Neuronal stem cell (in vitro differentiated cells): ENCODE measurements around the gene TARS1.
"Not testable (repeated sequence)": the region's sequence is repeated elsewhere in the genome, so short reads cannot be mapped to it uniquely, and the experiment has no call there.

Experiments
- DNase-seq: peaks from one replicate; pipeline ENCODE4 v3.0.0-alpha.2; 2013; ENCODE audit warnings: low spot score
- H2AFZ ChIP-seq: one replicate; pipeline ENCODE4 v1.6.1; 2013; ENCODE audit warnings: mild to moderate bottlenecking, low read length, inconsistent platforms
- H2AK5ac ChIP-seq: 2 replicates; pipeline ENCODE4 v1.6.1; 2013; ENCODE audit warnings: low read depth, mild to moderate bottlenecking, inconsistent platforms, low read length, moderate library complexity, mixed read lengths
- H2BK120ac ChIP-seq: 2 replicates; pipeline ENCODE4 v1.6.1; 2013; ENCODE audit warnings: low read depth, mild to moderate bottlenecking, inconsistent platforms, low read length, moderate library complexity, mixed read lengths
- H2BK12ac ChIP-seq: one replicate; pipeline ENCODE4 v1.6.1; 2013; ENCODE audit warnings: low read length, inconsistent platforms
- H2BK15ac ChIP-seq: 2 replicates; pipeline ENCODE4 v1.6.1; 2013; ENCODE audit warnings: mild to moderate bottlenecking, low read length, inconsistent platforms, mixed read lengths
- H2BK5ac ChIP-seq: one replicate; pipeline ENCODE4 v1.6.1; 2013; ENCODE audit warnings: inconsistent platforms, mild to moderate bottlenecking, low read length, moderate library complexity
- H3K14ac ChIP-seq: one replicate; pipeline ENCODE4 v1.6.1; 2013; ENCODE audit warnings: low read length, inconsistent platforms
- H3K18ac ChIP-seq: 2 replicates; pipeline ENCODE4 v1.6.1; 2013; ENCODE audit warnings: low read length, inconsistent platforms
- H3K23ac ChIP-seq: 2 replicates; pipeline ENCODE4 v1.6.1; 2013; ENCODE audit warnings: low read depth, mild to moderate bottlenecking, mixed read lengths, low read length, inconsistent platforms; ENCODE audit not compliant: poor library complexity
- H3K27ac ChIP-seq: replicated peaks from 3 replicates; pipeline ENCODE4 v1.5.1; 2013; ENCODE audit warnings: low read length, inconsistent platforms
- H3K27me3 ChIP-seq, 3 experiments: 2 replicates each; pipeline ENCODE4 v1.6.1; 2013; ENCODE audit warnings: low read length in 3 of 3, mild to moderate bottlenecking in 2 of 3, inconsistent platforms in 1 of 3, low read depth in 1 of 3, mixed read lengths in 1 of 3, moderate library complexity in 1 of 3; ENCODE audit not compliant: control insufficient read depth in 3 of 3, insufficient read depth in 3 of 3
- H3K36me3 ChIP-seq, 2 donors: replicated peaks in 1 of 2; 2 replicates each; pipeline ENCODE4 v1.6.1; 2013; ENCODE audit warnings: low read length in 2 of 2; ENCODE audit not compliant: control insufficient read depth in 2 of 2, insufficient read depth in 2 of 2
- H3K4ac ChIP-seq: 2 replicates; pipeline ENCODE4 v1.6.1; 2013; ENCODE audit warnings: inconsistent platforms, mild to moderate bottlenecking, low read length, moderate library complexity
- H3K4me1 ChIP-seq, 2 donors: 1 replicate in 1 of 2; 2 replicates in 1 of 2; pipeline ENCODE4 v1.6.1; 2013; ENCODE audit warnings: low read length in 2 of 2, low read depth in 1 of 2; ENCODE audit not compliant: control insufficient read depth in 2 of 2, insufficient read depth in 1 of 2
- H3K4me2 ChIP-seq: one replicate; pipeline ENCODE4 v1.6.1; 2013; ENCODE audit warnings: mild to moderate bottlenecking, low read length, inconsistent platforms; ENCODE audit not compliant: insufficient read depth, poor library complexity, severe bottlenecking
- H3K4me3 ChIP-seq, 2 donors: 2 replicates each; pipeline ENCODE4 v1.5.1; 2013; ENCODE audit warnings: low read length in 2 of 2, mild to moderate bottlenecking in 2 of 2, inconsistent platforms in 1 of 2, moderate library complexity in 1 of 2
- H3K79me1 ChIP-seq: one replicate; pipeline ENCODE4 v1.6.1; 2013; ENCODE audit warnings: low read depth, mild to moderate bottlenecking, inconsistent platforms, low read length, moderate library complexity
- H3K9ac ChIP-seq: one replicate; pipeline ENCODE4 v1.6.1; 2013; ENCODE audit warnings: mild to moderate bottlenecking, low read depth, low read length, inconsistent platforms; ENCODE audit not compliant: poor library complexity
- H3K9me3 ChIP-seq, 2 donors: replicated peaks in 1 of 2; 2 replicates each; pipeline versions ENCODE3 to v1.6.1; 2013; ENCODE audit warnings: low read length in 2 of 2, mild to moderate bottlenecking in 2 of 2, inconsistent platforms in 1 of 2, low read depth in 1 of 2, mixed read lengths in 1 of 2, moderate library complexity in 1 of 2; ENCODE audit not compliant: control insufficient read depth in 2 of 2, insufficient read depth in 1 of 2
- H4K8ac ChIP-seq: one replicate; pipeline ENCODE4 v1.6.1; 2013; ENCODE audit warnings: low read depth, mild to moderate bottlenecking, inconsistent platforms, low read length, moderate library complexity
- H4K91ac ChIP-seq: one replicate; pipeline ENCODE4 v1.6.1; 2013; ENCODE audit warnings: low read length, low read depth, mild to moderate bottlenecking, inconsistent platforms; ENCODE audit not compliant: poor library complexity
- WGBS, 2 donors: extraction: QIAGEN DNeasy Blood & Tissue Kit; methylation state at CpG; one replicate each; pipeline ENCODE4 v1.1.7; 2013; ENCODE audit warnings: missing lambda C conversion rate in 2 of 2, mixed read lengths in 1 of 2; ENCODE audit not compliant: insufficient read length in 2 of 2, insufficient replicate concordance in 1 of 2; ENCODE audit errors: extremely low coverage in 2 of 2; 5-methylcytosine and 5-hydroxymethylcytosine counted together

TARS1 gene

DNA sequence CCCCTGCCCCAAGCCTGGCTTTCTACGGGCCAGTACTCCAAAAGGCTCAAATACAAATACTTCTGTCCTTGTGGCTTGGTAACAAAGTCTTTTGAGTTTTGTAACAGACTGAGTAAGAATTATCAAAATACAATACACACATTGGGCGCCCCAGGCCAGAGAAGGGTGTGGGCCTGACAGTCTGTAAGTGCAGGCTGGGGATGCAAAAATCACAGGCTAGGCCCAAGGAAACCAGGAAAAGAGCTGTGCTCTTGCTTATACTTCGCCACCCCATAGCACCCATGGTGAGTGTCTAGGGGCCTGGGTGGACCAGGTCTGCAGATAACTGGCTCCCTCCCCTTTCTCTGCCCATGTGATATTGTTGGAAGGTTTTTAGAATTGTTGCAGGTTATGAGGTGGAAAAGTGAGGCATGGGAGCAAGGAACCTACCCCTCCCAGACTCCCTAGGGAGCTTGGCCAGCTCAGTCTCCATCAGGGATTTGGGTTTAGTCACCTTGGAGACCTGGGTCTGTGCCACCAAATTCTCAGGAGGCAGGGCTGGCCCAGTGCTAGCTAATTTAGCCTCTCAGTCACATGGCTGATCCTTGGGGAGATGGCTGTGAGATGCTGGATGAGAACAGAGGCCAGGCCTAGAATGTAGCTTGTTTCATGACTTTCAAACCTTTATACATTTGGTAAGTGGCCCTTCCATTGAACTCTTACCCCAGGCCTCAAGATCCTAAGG is 72.9 kb downstream of the TARS1 start:
- H3K36me3 ChIP-seq: no peaks in the 10 kb centered on the region
- no peak overlapping the region for H3K18ac ChIP-seq
- H3K4ac ChIP-seq: no peak overlapping the region
- H3K23ac ChIP-seq: no peak overlapping the region
- H4K91ac ChIP-seq: no peak overlapping the region
- H3K9ac ChIP-seq: no peak overlapping the region
- H2AK5ac ChIP-seq: no peak overlapping the region
- no peak overlapping the region for H4K8ac ChIP-seq
- no peak overlapping the region for H3K27ac ChIP-seq
- no peak overlapping the region for H2BK15ac ChIP-seq
- H3K4me1 ChIP-seq: peaks cover 0 to 4% of the 10 kb centered on the region in 2 donors
- H3K4me2 ChIP-seq: no peak overlapping the region
- H3K4me3 ChIP-seq: no peak overlapping the region
- no peaks in the 10 kb centered on the region for H3K27me3 ChIP-seq
- no peak overlapping the region for H2AFZ ChIP-seq
- H3K9me3 ChIP-seq: no peaks in the 10 kb centered on the region
- H2BK120ac ChIP-seq: no peak overlapping the region
- H3K79me1 ChIP-seq: no peaks in the 10 kb centered on the region
- no peak overlapping the region for H3K14ac ChIP-seq
- H2BK12ac ChIP-seq: no peak overlapping the region
- no peak overlapping the region for H2BK5ac ChIP-seq
- DNase-seq: no peak
- WGBS, 2 donors: no CpG with 5 or more reads among the region's 3 CpGs

DNA sequence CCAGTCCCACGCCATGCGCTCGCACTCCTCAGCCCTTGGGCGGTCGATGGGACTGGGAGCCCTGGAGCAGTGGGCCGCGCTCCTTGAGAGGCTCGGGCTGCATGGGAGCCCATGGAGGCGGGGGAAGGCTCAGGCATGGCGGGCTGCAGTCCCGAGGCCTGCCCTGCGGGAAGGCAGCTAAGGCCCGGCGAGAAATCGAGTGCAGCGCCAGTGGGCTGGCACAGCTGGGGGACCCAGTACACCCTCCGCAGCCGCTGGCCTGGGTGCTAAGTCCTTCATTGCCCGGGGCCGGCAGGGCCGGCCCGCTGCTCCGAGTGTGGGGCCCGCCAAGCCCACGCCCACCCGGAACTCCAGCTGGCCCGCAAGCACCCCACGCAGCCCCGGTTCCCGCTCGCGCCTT is 74.6 kb downstream of the TARS1 start:
- not testable (repeated sequence) for DNase-seq, H3K4me3 ChIP-seq, H3K23ac ChIP-seq, H3K4me2 ChIP-seq, H3K14ac ChIP-seq, H2AK5ac ChIP-seq, H3K4me1 ChIP-seq, H4K8ac ChIP-seq, H3K18ac ChIP-seq, H2BK120ac ChIP-seq, H2BK5ac ChIP-seq, H3K4ac ChIP-seq, H4K91ac ChIP-seq, H3K36me3 ChIP-seq, H2AFZ ChIP-seq, H3K79me1 ChIP-seq, H3K9me3 ChIP-seq, H3K27ac ChIP-seq, H2BK15ac ChIP-seq, H2BK12ac ChIP-seq, H3K27me3 ChIP-seq, H3K9ac ChIP-seq
- no CpG with 5 or more reads among the region's 32 CpGs for WGBS, 2 donors

DNA sequence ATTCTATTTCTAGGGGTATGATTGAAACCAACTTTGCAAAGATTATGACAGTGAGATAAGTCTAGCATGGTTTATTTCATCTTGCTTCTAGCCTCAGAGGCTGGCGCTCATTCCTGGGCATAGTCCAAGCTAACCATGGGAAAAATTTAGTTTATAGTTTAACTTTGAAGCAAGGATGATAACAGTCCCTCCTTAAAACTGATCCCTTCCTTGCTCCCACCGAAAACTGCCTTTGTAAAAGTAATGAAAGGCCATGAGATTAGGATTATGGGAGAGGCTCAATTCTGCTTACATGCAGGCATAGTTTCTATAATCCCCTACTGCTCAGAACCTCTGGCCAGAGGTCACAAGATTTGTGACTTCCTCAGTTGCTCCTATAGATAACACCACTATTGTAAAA is 75.7 kb downstream of the TARS1 start:
- Histone ChIP-seq H3K27me3 (no peaks in the 10 kb centered on the region), H3K4me3 (no peak overlapping the region), H3K4ac (no peak overlapping the region), H3K27ac (no peak overlapping the region), H3K36me3 (no peaks in the 10 kb centered on the region), H2AFZ (no peak overlapping the region), H2BK15ac (no peak overlapping the region), H3K4me1 (peaks cover 0 to 4% of the 10 kb centered on the region in 2 donors), H2AK5ac (no peak overlapping the region), H2BK5ac (no peak overlapping the region), H4K91ac (no peak overlapping the region), H3K18ac (no peak overlapping the region), H4K8ac (no peak overlapping the region), H3K23ac (no peak overlapping the region), H3K14ac (no peak overlapping the region), H3K4me2 (no peak overlapping the region), H2BK12ac (no peak overlapping the region), H3K9ac (no peak overlapping the region), H2BK120ac (no peak overlapping the region), H3K79me1 (no peaks in the 10 kb centered on the region), H3K9me3 (peaks cover 2 to 7% of the 10 kb centered on the region in 2 donors)
- WGBS, 2 donors: no CpG with 5 or more reads among the region's 2 CpGs
- no peak for DNase-seq
